GM23338 (cell line): Measurements from ENCODE around the gene SLC48A1. TPM values are rescaled to one million over a fixed set of nuclear protein-coding genes. Genes with fewer than 3 reads are reported as not detected.

Experiments used
- ATAC-seq: fragments of 200-7000 bp; cut with Tn5 transposase; 3 replicates; pipeline ENCODE4 v1.9.1; 2020
- DNase-seq: peaks from one replicate; pipeline ENCODE4 v3.0.0-alpha.2; 2015; ENCODE audit warnings: low spot score
- H2AFZ ChIP-seq: fragments of 200-600 bp; sonication (generic); 2 replicates; pipeline ENCODE4 v1.8.0; 2016; ENCODE audit warnings: antibody characterized with exemption, mild to moderate bottlenecking, moderate library complexity
- H3F3A ChIP-seq: fragments of 200-600 bp; sonication (generic); replicated peaks from 2 replicates; pipeline ENCODE4 v1.8.0; 2017; ENCODE audit warnings: antibody characterized with exemption, mixed run types, low read depth
- H3K27ac ChIP-seq: fragments of 200-600 bp; sonication (generic); 2 replicates; pipeline ENCODE4 v1.6.1; 2016; ENCODE audit warnings: low read depth
- H3K27me3 ChIP-seq: fragments of 200-600 bp; sonication (generic); 2 replicates; pipeline ENCODE4 v1.8.0; 2016; ENCODE audit warnings: mild to moderate bottlenecking, mixed run types, moderate library complexity; ENCODE audit not compliant: insufficient read depth
- H3K36me3 ChIP-seq: fragments of 200-600 bp; sonication (generic); 2 replicates; pipeline ENCODE4 v1.8.0; 2016; ENCODE audit warnings: mild to moderate bottlenecking; ENCODE audit not compliant: insufficient read depth
- H3K4me1 ChIP-seq: fragments of 200-600 bp; sonication (generic); 2 replicates; pipeline ENCODE4 v1.8.0; 2016; ENCODE audit warnings: mild to moderate bottlenecking, moderate library complexity; ENCODE audit not compliant: insufficient read depth
- H3K4me2 ChIP-seq: fragments of 200-600 bp; sonication (generic); 2 replicates; pipeline ENCODE4 v1.7.1; 2017; ENCODE audit warnings: mixed run types
- H3K4me3 ChIP-seq: fragments of 200-600 bp; sonication (generic); 2 replicates; pipeline ENCODE4 v1.6.1; 2016; ENCODE audit warnings: mixed run types
- H3K79me2 ChIP-seq: fragments of 200-600 bp; sonication (generic); replicated peaks from 2 replicates; pipeline ENCODE4 v1.8.0; 2017; ENCODE audit warnings: mild to moderate bottlenecking; ENCODE audit not compliant: insufficient read depth
- H3K9me2 ChIP-seq: fragments of 200-600 bp; sonication (generic); 2 replicates; pipeline ENCODE4 v1.8.0; 2017; ENCODE audit not compliant: insufficient read depth
- H4K20me1 ChIP-seq: fragments of 200-600 bp; sonication (generic); replicated peaks from 2 replicates; pipeline ENCODE4 v1.8.0; 2017; ENCODE audit warnings: mild to moderate bottlenecking; ENCODE audit not compliant: insufficient read depth
- H3K27ac Mint-ChIP-seq: 2 replicates; pipeline ENCODE4 v1.8.0; 2020; ENCODE audit warnings: inconsistent platforms, mild to moderate bottlenecking, moderate library complexity, mixed read lengths
- H3K27me3 Mint-ChIP-seq: 3 replicates; pipeline ENCODE4 v1.8.0; 2022; ENCODE audit warnings: low read depth, mild to moderate bottlenecking, moderate library complexity, mixed read lengths, inconsistent platforms; ENCODE audit not compliant: insufficient read depth, poor library complexity
- H3K36me3 Mint-ChIP-seq: 3 replicates; pipeline ENCODE4 v1.8.0; 2021; ENCODE audit warnings: low read depth, mild to moderate bottlenecking, inconsistent platforms, moderate library complexity, mixed read lengths
- H3K4me1 Mint-ChIP-seq: 3 replicates; pipeline ENCODE4 v1.8.0; 2020; ENCODE audit warnings: mild to moderate bottlenecking, inconsistent platforms, mixed read lengths
- H3K4me3 Mint-ChIP-seq: 3 replicates; pipeline ENCODE4 v1.8.0; 2021; ENCODE audit warnings: moderate library complexity, mild to moderate bottlenecking, inconsistent platforms, mixed read lengths
- H3K9me3 Mint-ChIP-seq: 3 replicates; pipeline ENCODE4 v1.8.0; 2020; ENCODE audit warnings: moderate library complexity, mild to moderate bottlenecking, inconsistent platforms, mixed read lengths
- CREB1 ChIP-seq: fragments of 250-450 bp; sonication (Bioruptor Pico); IDR thresholded peaks from 2 replicates; pipeline ENCODE4 v1.5.0; 2020; ENCODE audit warnings: low read depth, mild to moderate bottlenecking, moderate library complexity
- CTCF ChIP-seq, 2 experiments: fragments of 200-600 bp in 1 of 2; sonication (generic) in 1 of 2; conservative IDR thresholded peaks; 2 replicates each; pipeline versions ENCODE4 v1.5.1 to v1.6.1; 2016 to 2017; ENCODE audit warnings: antibody characterized with exemption in 2 of 2, low read depth in 2 of 2, mild to moderate bottlenecking in 2 of 2, moderate library complexity in 1 of 2
- ETS1 ChIP-seq: IDR thresholded peaks from 2 replicates; pipeline ENCODE4 v1.6.1; 2016; ENCODE audit warnings: antibody characterized with exemption
- EZH2 ChIP-seq: fragments of 200-600 bp; sonication (generic); IDR thresholded peaks from one replicate; pipeline ENCODE4 v1.8.0; 2017; ENCODE audit warnings: antibody characterized with exemption, mild to moderate bottlenecking, low read depth; ENCODE audit not compliant: unreplicated experiment
- EZH2phosphoT487 ChIP-seq: fragments of 200-600 bp; sonication (generic); IDR thresholded peaks from one replicate; pipeline ENCODE4 v1.8.1; 2018; ENCODE audit warnings: antibody characterized with exemption; ENCODE audit not compliant: unreplicated experiment
- JUNB ChIP-seq: IDR thresholded peaks from one replicate; pipeline ENCODE4 v1.6.1; 2016; ENCODE audit warnings: antibody characterized with exemption; ENCODE audit not compliant: unreplicated experiment
- NANOG ChIP-seq: IDR thresholded peaks from 2 replicates; pipeline ENCODE4 v1.6.1; 2016; ENCODE audit warnings: antibody characterized with exemption, borderline replicate concordance
- POLR2AphosphoS5 ChIP-seq: IDR thresholded peaks from 2 replicates; pipeline ENCODE4 v1.6.1; 2016; ENCODE audit warnings: antibody characterized with exemption, low read depth
- REST ChIP-seq: IDR thresholded peaks from one replicate; pipeline ENCODE4 v1.6.1; 2018; ENCODE audit warnings: antibody characterized with exemption; ENCODE audit not compliant: unreplicated experiment
- STAT1 ChIP-seq: IDR thresholded peaks from one replicate; pipeline ENCODE4 v1.6.1; 2016; ENCODE audit warnings: antibody characterized with exemption; ENCODE audit not compliant: unreplicated experiment
- ZNF114 ChIP-seq: fragments of 250-450 bp; sonication (Bioruptor Pico); IDR thresholded peaks from 2 replicates; pipeline ENCODE4 v1.5.0; 2020; ENCODE audit warnings: mild to moderate bottlenecking, moderate library complexity
- ZNF331 ChIP-seq: fragments of 250-450 bp; sonication (Bioruptor Pico); IDR thresholded peaks from 2 replicates; pipeline ENCODE4 v1.5.0; 2020; ENCODE audit warnings: low read depth, mild to moderate bottlenecking, moderate library complexity
- ZNF462 ChIP-seq: fragments of 250-450 bp; sonication (Bioruptor Pico); IDR thresholded peaks from 2 replicates; pipeline ENCODE4 v1.5.0; 2020; ENCODE audit warnings: mild to moderate bottlenecking, moderate library complexity
- polyA plus RNA-seq: library from polyadenylated mRNA; unstranded; fragments of >200 nt; fragmentation: Nextera tagmentation; extraction: Ambion mirVana; gene quantifications from 2 replicates; pipeline ENCODE4 v1.2.1, GENCODE V29; 2016
- total RNA-seq: library from RNA; depleted of rRNA; stranded (reverse); fragments of >200 nt; shearing (Covaris generic); gene quantifications from 2 replicates; pipeline ENCODE4 v1.2.3, GENCODE V29; 2014

SLC48A1 gene
- total and polyA plus RNA-seq, 2 experiments from 2014 or later, result 5.8 to 9.0 TPM

GRCh38 chr12:47778881-47779280, 5.8 kb downstream of the SLC48A1 start:
- no peak overlapping the region for H3K27ac ChIP-seq
- DNase-seq, result no peak
- peak overlapping the region; percentile 50 for H3K4me3 Mint-ChIP-seq
- peaks cover 24% of the 10 kb centered on the region for H3K4me1 ChIP-seq
- H3K4me1 Mint-ChIP-seq, result peaks cover 46% of the 10 kb centered on the region
- no peak for TF ChIP-seq ZNF331 (CRISPR knock-in tag)
- TF ChIP-seq ETS1, result no peak
- TF ChIP-seq CTCF (conservative IDR thresholded peaks at IDR 0.05; ENCODE audit: low read depth in 2 of 2), result no peak
- no peak for TF ChIP-seq REST
- TF ChIP-seq EZH2phosphoT487, result no peak
- TF ChIP-seq POLR2AphosphoS5, result no peak
- no peak for TF ChIP-seq NANOG
- TF ChIP-seq STAT1, result no peak
- TF ChIP-seq CREB1, result no peak
- no peak for TF ChIP-seq ZNF114
- no peak for TF ChIP-seq ZNF462 (CRISPR knock-in tag)
- TF ChIP-seq JUNB, result no peak
- TF ChIP-seq EZH2, result no peak
- H3K27me3 ChIP-seq, result peaks cover 10% of the 10 kb centered on the region
- peaks cover 6% of the 10 kb centered on the region; the same call in 2 of the 3 replicates for H3K36me3 Mint-ChIP-seq
- no peaks in the 10 kb centered on the region for H3K9me3 Mint-ChIP-seq
- peaks cover 2% of the 10 kb centered on the region for H4K20me1 ChIP-seq
- peak; percentile 44 for ATAC-seq
- H2AFZ ChIP-seq, result no peak overlapping the region
- no peak overlapping the region for H3K27ac Mint-ChIP-seq
- H3K4me2 ChIP-seq, result peak overlapping the region; percentile 72
- H3K27me3 Mint-ChIP-seq, result peaks cover 34% of the 10 kb centered on the region
- peak overlapping the region; percentile 35 for H3K4me3 ChIP-seq
- H3F3A ChIP-seq, result 0 out of 2 replicates have a peak, but pooled peaks cover 6% of the 10 kb centered on the region
- H3K9me2 ChIP-seq, result no peaks in the 10 kb centered on the region
- H3K79me2 ChIP-seq, result no peaks in the 10 kb centered on the region
- no peaks in the 10 kb centered on the region for H3K36me3 ChIP-seq
